Sigmoid colon (tissue), 7 donors: ENCODE measurements around the gene RPSA. TPM values are rescaled to one million over a fixed set of nuclear protein-coding genes. Genes with fewer than 3 reads are reported as not detected.
A peak's percentile ranks its signal among the peaks of the same experiment; 100 is the strongest.

Experiments used
- DNase-seq: peaks from one replicate; pipeline ENCODE4 v3.0.0-alpha.2; 2019
- H3K27ac ChIP-seq, 4 donors: fragments of 200-600 bp; sonication (generic); one replicate each; pipeline ENCODE4 v1.5.1; 2016 to 2019; ENCODE audit warnings: mild to moderate bottlenecking in 1 of 4
- H3K27me3 ChIP-seq, 3 donors: fragments of 200-600 bp; sonication (generic); one replicate each; pipeline ENCODE4 v1.5.1; 2019; ENCODE audit warnings: mild to moderate bottlenecking in 1 of 3
- H3K36me3 ChIP-seq, 4 donors: fragments of 200-600 bp; sonication (generic); one replicate each; pipeline ENCODE4 v1.5.1; 2016 to 2019
- H3K4me1 ChIP-seq, 4 donors: fragments of 200-600 bp; sonication (generic); one replicate each; pipeline ENCODE4 v1.5.1; 2017 to 2019
- H3K4me3 ChIP-seq, 4 donors: fragments of 200-600 bp; sonication (generic); one replicate each; pipeline ENCODE4 v1.5.1; 2017 to 2019; ENCODE audit warnings: mild to moderate bottlenecking in 2 of 4, moderate library complexity in 1 of 4
- H3K9me3 ChIP-seq, 4 donors: fragments of 200-600 bp in 3 of 4; sonication (generic) in 3 of 4; one replicate each; pipeline versions ENCODE4 v1.5.1 to v1.6.1; 2013 to 2019
- EP300 ChIP-seq, 4 donors: sonication (generic); formaldehyde crosslinking; IDR thresholded peaks; one replicate each; pipeline ENCODE4 v1.6.1; 2017; ENCODE audit warnings: antibody characterized with exemption in 4 of 4
- POLR2A ChIP-seq, 2 donors: fragments of 450-650 bp; IDR thresholded peaks; one replicate each; pipeline ENCODE4 v1.6.1; 2016; ENCODE audit warnings: antibody characterized with exemption in 2 of 2, mild to moderate bottlenecking in 2 of 2, moderate library complexity in 2 of 2
- POLR2AphosphoS5 ChIP-seq, 4 donors: sonication (generic); formaldehyde crosslinking; IDR thresholded peaks; one replicate each; pipeline ENCODE4 v1.6.1; 2017; ENCODE audit warnings: antibody characterized with exemption in 4 of 4
- WGBS, 2 donors: extraction: QIAGEN DNeasy Blood & Tissue Kit; methylation state at CpG; one replicate each; pipeline ENCODE4 v1.1.7; 2013; 5-methylcytosine and 5-hydroxymethylcytosine counted together
- intact Hi-C: fragments of 100-400 bp; cut with DNase I; formaldehyde crosslinking; loops from one replicate; pipeline ENCODE4 v1.15.1; 2023
- polyA plus RNA-seq, 3 donors: library from polyadenylated mRNA; stranded (reverse); fragments of 200-250 nt; gene quantifications; one replicate each; pipeline ENCODE4 v1.2.3, GENCODE V29; 2013
- total RNA-seq, 4 donors: library from RNA; depleted of rRNA; stranded (reverse); fragments of >200 nt; gene quantifications; one replicate each; pipeline ENCODE4 v1.1.0, GENCODE V29; 2016
- TF ChIP-seq, protein P1 (sequence below), 4 experiments: fragments of 450-650 bp in 3 of 4; fragments of 200-600 bp in 1 of 4; IDR thresholded peaks; one replicate each; pipeline ENCODE4 v1.5.1; 2016 to 2019; ENCODE audit warnings: antibody characterized with exemption in 4 of 4, mild to moderate bottlenecking in 3 of 4, moderate library complexity in 2 of 4
- donor health status: healthy with polysubstance abuse.
- donor health status: Bipolar disorder and iron deficiency.
- donor health status: healthy.

Gene RPSA
- total and polyA plus RNA-seq, 7 donors, result 1,024 to 2,115 (median 1,538) TPM

GRCh38 chr3:39388153-39388552 is 18.4 kb upstream of the RPSA start:
- intact Hi-C loops, result loop anchor here (10.0 kb wide), 2 partner anchors 1067 to 1603 kb away; partner anchors contain the start of gene RPL14
- Histone ChIP-seq H3K4me3 (no peak overlapping the region), H3K36me3 (peaks cover 8 to 40% (median 28%) of the 10 kb centered on the region in 4 donors), H3K27me3 (no peaks in the 10 kb centered on the region), H3K4me1 (peaks cover 0 to 17% (median 15%) of the 10 kb centered on the region in 4 donors), H3K9me3 (no peaks in the 10 kb centered on the region), H3K27ac (no peak overlapping the region)
- DNase-seq, result no peak
- WGBS, 2 donors, result 43 to 73% methylated on average over 2 of the region's 2 CpGs
- TF ChIP-seq, protein P1, sequence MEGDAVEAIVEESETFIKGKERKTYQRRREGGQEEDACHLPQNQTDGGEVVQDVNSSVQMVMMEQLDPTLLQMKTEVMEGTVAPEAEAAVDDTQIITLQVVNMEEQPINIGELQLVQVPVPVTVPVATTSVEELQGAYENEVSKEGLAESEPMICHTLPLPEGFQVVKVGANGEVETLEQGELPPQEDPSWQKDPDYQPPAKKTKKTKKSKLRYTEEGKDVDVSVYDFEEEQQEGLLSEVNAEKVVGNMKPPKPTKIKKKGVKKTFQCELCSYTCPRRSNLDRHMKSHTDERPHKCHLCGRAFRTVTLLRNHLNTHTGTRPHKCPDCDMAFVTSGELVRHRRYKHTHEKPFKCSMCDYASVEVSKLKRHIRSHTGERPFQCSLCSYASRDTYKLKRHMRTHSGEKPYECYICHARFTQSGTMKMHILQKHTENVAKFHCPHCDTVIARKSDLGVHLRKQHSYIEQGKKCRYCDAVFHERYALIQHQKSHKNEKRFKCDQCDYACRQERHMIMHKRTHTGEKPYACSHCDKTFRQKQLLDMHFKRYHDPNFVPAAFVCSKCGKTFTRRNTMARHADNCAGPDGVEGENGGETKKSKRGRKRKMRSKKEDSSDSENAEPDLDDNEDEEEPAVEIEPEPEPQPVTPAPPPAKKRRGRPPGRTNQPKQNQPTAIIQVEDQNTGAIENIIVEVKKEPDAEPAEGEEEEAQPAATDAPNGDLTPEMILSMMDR (IDR thresholded peaks at IDR 0.05), result no peak
- no peak for TF ChIP-seq POLR2A (IDR thresholded peaks at IDR 0.05)
- TF ChIP-seq EP300 (IDR thresholded peaks at IDR 0.05), result no peak
- TF ChIP-seq POLR2AphosphoS5 (IDR thresholded peaks at IDR 0.05), result no peak

GRCh38 chr3:39388741-39389248 is 17.7 kb upstream of the RPSA start:
- Histone ChIP-seq H3K27ac (no peak overlapping the region), H3K36me3 (peaks cover 14 to 47% (median 34%) of the 10 kb centered on the region in 4 donors), H3K27me3 (no peaks in the 10 kb centered on the region), H3K4me3 (no peak overlapping the region), H3K9me3 (no peaks in the 10 kb centered on the region), H3K4me1 (peaks cover 0 to 17% (median 15%) of the 10 kb centered on the region in 4 donors)
- TF ChIP-seq POLR2AphosphoS5 (IDR thresholded peaks at IDR 0.05) (no peak), POLR2A (IDR thresholded peaks at IDR 0.05) (no peak), EP300 (IDR thresholded peaks at IDR 0.05) (no peak)
- TF ChIP-seq, protein P1 (IDR thresholded peaks at IDR 0.05), result no peak
- 56 to 71% methylated on average over 2 of the region's 2 CpGs for WGBS, 2 donors
- intact Hi-C loops, result loop anchor here (10.0 kb wide), 2 partner anchors 1066 to 1604 kb away; partner anchors contain the start of gene RPL14
- DNase-seq, result no peak

DNA sequence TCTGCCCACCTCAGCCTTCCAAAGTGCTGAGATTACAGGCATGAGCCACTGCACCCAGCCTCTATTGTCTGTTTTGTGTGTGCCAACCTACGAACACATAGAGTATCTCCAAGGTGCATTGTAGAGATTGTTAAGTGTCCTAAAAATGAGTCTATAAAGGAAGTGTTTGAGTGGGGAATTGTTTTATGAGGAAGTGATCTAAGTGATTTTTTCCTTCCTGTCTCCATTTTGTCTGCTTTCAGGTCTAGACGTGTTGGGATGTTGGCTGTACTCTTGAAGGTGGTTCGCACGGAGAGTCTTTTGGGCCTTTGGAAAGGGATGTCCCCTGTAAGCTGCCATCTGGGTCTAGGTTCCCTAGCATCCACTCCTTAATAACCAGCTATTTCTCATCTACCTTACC is 16.3 kb upstream of the RPSA start:
- Histone ChIP-seq H3K27me3 (no peaks in the 10 kb centered on the region), H3K4me3 (no peak overlapping the region), H3K9me3 (no peaks in the 10 kb centered on the region), H3K4me1 (peaks cover 0 to 8% (median 6%) of the 10 kb centered on the region in 4 donors), H3K27ac (no peak overlapping the region), H3K36me3 (peaks cover 14 to 61% (median 44%) of the 10 kb centered on the region in 4 donors)
- no peak for DNase-seq
- WGBS, 2 donors, result 82 to 89% methylated on average over 4 of the region's 4 CpGs
- intact Hi-C loops, result no loop called here
- TF ChIP-seq POLR2A (IDR thresholded peaks at IDR 0.05) (no peak), EP300 (IDR thresholded peaks at IDR 0.05) (no peak), POLR2AphosphoS5 (IDR thresholded peaks at IDR 0.05) (no peak)
- TF ChIP-seq, protein P1 (IDR thresholded peaks at IDR 0.05), result no peak

GRCh38 chr3:39396690-39397089 is 9.8 kb upstream of the RPSA start:
- Histone ChIP-seq H3K27ac (no peak overlapping the region), H3K4me1 (no peaks in the 10 kb centered on the region), H3K36me3 (peaks cover 14 to 77% (median 52%) of the 10 kb centered on the region in 4 donors), H3K9me3 (no peaks in the 10 kb centered on the region), H3K27me3 (no peaks in the 10 kb centered on the region), H3K4me3 (no peak overlapping the region)
- intact Hi-C loops, result no loop called here
- no peak for TF ChIP-seq POLR2AphosphoS5 (IDR thresholded peaks at IDR 0.05)
- no peak for TF ChIP-seq EP300 (IDR thresholded peaks at IDR 0.05)
- TF ChIP-seq, protein P1 (IDR thresholded peaks at IDR 0.05), result no peak
- no peak for TF ChIP-seq POLR2A (IDR thresholded peaks at IDR 0.05)
- peak; percentile 46 for DNase-seq
- 90 to 93% methylated on average over 3 of the region's 3 CpGs for WGBS, 2 donors

DNA sequence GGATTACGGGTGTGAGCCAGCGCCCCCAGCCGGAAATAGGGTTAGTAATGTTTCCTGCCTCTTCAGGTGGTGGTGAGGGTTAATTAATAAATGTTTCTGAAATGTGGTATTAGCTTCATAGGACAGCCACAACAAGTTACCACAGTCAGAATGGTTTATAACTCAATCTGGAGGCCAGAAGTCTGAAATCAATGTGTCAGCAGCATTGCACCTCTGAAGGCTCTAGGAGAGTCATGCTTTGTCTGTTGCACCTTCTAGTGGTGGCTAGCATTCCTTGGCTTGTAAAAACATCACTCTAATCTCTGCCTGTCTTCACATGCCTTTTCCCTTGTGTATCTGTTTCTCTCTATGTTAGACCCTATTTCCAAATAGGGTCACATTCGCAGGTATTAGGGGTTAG is 7.8 kb upstream of the RPSA start:
- no peak overlapping the region for H3K4me3 ChIP-seq
- no peaks in the 10 kb centered on the region for H3K4me1 ChIP-seq
- intact Hi-C loops, result no loop called here
- H3K27me3 ChIP-seq, result no peaks in the 10 kb centered on the region
- no peaks in the 10 kb centered on the region for H3K9me3 ChIP-seq
- H3K36me3 ChIP-seq, result peaks cover 1 to 56% (median 33%) of the 10 kb centered on the region in 4 donors
- no peak overlapping the region for H3K27ac ChIP-seq
- TF ChIP-seq POLR2A (IDR thresholded peaks at IDR 0.05) (no peak), EP300 (IDR thresholded peaks at IDR 0.05) (no peak), POLR2AphosphoS5 (IDR thresholded peaks at IDR 0.05) (no peak)
- TF ChIP-seq, protein P1 (IDR thresholded peaks at IDR 0.05), result no peak
- DNase-seq, result peak; percentile 17
- WGBS, 2 donors, result 78 to 91% methylated on average over 4 of the region's 4 CpGs
